HFF-Myc (cell line): Measurements from ENCODE around the gene SUN3.
A peak's percentile ranks its signal among the peaks of the same experiment; 100 is the strongest.
"Not testable (repeated sequence)": the region's sequence is repeated elsewhere in the genome, so short reads cannot be mapped to it uniquely, and the experiment has no call there.

Experiments
- DNase-seq: peaks from one replicate; pipeline ENCODE4 v3.0.0-alpha.2; 2011; ENCODE audit warnings: low read depth; ENCODE audit errors: extremely low read depth
- H3K4me3 ChIP-seq: replicated peaks from 2 replicates; pipeline ENCODE4 v1.5.1; 2011; ENCODE audit warnings: low read depth, mild to moderate bottlenecking, control low read depth, low read length
- CTCF ChIP-seq: IDR thresholded peaks from 2 replicates; pipeline ENCODE4 v1.5.1; 2012; ENCODE audit warnings: mild to moderate bottlenecking, low read depth, low read length, control low read depth; ENCODE audit errors: missing control alignments

Gene SUN3

GRCh38 chr7:47999413-47999812 is 29.5 kb downstream of the SUN3 start:
- no peak overlapping the region for H3K4me3 ChIP-seq
- DNase-seq, result no peak
- TF ChIP-seq CTCF, result no peak

GRCh38 chr7:47992446-47992845 is 36.5 kb downstream of the SUN3 start:
- TF ChIP-seq CTCF, result no peak
- H3K4me3 ChIP-seq, result no peak overlapping the region
- DNase-seq, result no peak

- H3K4me3 ChIP-seq, result peak overlapping the region; percentile 28
- peak; percentile 22 for DNase-seq
- TF ChIP-seq CTCF, result peak; percentile 73
Observed at GRCh38 chr7:47991741-47992311, 37.1 kb downstream of the SUN3 start.

- H3K4me3 ChIP-seq, result peak overlapping the region; percentile 28
- no peak for TF ChIP-seq CTCF
- no peak for DNase-seq
Observed at GRCh38 chr7:47991270-47991669, 37.6 kb downstream of the SUN3 start.

- DNase-seq, result no peak
- TF ChIP-seq CTCF, result no peak
- no peak overlapping the region for H3K4me3 ChIP-seq
Observed at GRCh38 chr7:47990592-47990991, 38.3 kb downstream of the SUN3 start.

- DNase-seq, H3K4me3 ChIP-seq: not testable (repeated sequence)
Observed at GRCh38 chr7:47989607-47990400, 39.1 kb downstream of the SUN3 start.

- peak; percentile 30 for TF ChIP-seq CTCF
- no peak for DNase-seq
- H3K4me3 ChIP-seq, result no peak overlapping the region
Observed at GRCh38 chr7:47988496-47989386, 40.2 kb downstream of the SUN3 start.
